B cell (primary cell): Measurements from ENCODE around the gene HOXB8.

Experiments used
- EZH2 ChIP-seq: IDR thresholded peaks from 2 replicates; pipeline ENCODE4 v1.6.1; 2012; ENCODE audit warnings: borderline replicate concordance, low read depth, mild to moderate bottlenecking, moderate library complexity, low read length; ENCODE audit not compliant: insufficient read depth, poor library complexity, severe bottlenecking
- TF ChIP-seq, protein P1 (sequence below): fragments of 200-600 bp; IDR thresholded peaks from one replicate; pipeline ENCODE4 v1.8.0; 2022; ENCODE audit warnings: antibody characterized with exemption, mild to moderate bottlenecking

DNA sequence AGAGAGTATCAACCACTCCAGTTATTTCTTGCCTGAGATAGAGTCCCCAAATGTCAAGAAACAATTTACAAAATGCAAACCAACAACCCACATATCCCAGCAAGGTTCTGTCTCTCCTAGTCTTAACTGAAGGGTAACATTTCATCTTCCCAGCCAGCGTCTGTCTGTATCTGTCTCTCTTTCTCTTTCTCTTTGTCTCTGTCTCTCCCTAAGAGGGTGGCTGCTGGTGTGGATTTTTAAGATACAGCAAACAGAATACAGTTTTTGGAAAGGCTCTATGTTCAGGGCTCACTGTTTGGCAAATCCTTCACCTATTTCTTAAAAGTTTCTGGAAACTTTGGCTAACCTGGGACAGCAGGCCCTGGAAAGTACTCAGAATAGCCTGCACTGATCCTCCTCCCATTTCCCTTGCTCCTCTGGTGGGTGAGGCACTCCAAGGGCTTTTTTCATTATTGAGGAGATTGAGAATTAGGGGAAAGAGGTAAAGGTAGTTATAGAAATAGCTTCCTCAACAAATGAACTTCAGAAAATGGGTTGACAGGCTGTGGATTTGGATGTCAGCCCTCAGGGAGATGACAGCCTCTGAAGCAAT is 43.2 kb downstream of the HOXB8 start:
- TF ChIP-seq, protein P1, sequence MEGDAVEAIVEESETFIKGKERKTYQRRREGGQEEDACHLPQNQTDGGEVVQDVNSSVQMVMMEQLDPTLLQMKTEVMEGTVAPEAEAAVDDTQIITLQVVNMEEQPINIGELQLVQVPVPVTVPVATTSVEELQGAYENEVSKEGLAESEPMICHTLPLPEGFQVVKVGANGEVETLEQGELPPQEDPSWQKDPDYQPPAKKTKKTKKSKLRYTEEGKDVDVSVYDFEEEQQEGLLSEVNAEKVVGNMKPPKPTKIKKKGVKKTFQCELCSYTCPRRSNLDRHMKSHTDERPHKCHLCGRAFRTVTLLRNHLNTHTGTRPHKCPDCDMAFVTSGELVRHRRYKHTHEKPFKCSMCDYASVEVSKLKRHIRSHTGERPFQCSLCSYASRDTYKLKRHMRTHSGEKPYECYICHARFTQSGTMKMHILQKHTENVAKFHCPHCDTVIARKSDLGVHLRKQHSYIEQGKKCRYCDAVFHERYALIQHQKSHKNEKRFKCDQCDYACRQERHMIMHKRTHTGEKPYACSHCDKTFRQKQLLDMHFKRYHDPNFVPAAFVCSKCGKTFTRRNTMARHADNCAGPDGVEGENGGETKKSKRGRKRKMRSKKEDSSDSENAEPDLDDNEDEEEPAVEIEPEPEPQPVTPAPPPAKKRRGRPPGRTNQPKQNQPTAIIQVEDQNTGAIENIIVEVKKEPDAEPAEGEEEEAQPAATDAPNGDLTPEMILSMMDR = no peak
- no peak for TF ChIP-seq EZH2
